ENCODE results near the gene HS3ST3B1. TPM values are rescaled to one million over a fixed set of nuclear protein-coding genes. Genes with fewer than 3 reads are reported as not detected.

Gene HS3ST3B1
- total RNA-seq, 4 donors from 2014 or later: 2.5 to 5.5 (median 3.3) TPM

DNA sequence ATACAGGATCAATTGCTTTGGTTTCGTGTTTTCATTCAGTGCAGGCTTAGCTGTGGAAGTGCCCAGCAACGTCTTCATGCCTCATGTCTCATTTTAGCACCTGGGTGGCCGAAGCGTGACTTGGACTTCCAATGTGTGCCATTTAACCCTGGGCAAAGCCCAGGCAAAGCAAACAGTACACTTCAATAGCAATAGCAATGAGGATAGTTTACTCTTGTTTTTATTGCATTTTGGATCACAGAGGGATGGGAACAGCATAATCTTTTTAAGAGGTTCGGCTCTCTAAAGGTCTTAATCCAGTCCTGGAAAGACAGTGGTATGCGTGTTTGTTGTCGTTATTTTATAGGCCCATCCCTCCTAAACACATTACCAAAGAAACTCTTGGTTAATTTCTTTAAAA, 86.2 kb downstream of the HS3ST3B1 start:
- WGBS: 89% methylated on average over 7 of the region's 7 CpGs
- TF ChIP-seq POLR2A (IDR thresholded peaks at IDR 0.05; ENCODE audit: low read depth) (no peak), POLR2AphosphoS5 (IDR thresholded peaks at IDR 0.05) (no peak), EP300 (IDR thresholded peaks at IDR 0.05) (no peak)
- TF ChIP-seq, protein P1, sequence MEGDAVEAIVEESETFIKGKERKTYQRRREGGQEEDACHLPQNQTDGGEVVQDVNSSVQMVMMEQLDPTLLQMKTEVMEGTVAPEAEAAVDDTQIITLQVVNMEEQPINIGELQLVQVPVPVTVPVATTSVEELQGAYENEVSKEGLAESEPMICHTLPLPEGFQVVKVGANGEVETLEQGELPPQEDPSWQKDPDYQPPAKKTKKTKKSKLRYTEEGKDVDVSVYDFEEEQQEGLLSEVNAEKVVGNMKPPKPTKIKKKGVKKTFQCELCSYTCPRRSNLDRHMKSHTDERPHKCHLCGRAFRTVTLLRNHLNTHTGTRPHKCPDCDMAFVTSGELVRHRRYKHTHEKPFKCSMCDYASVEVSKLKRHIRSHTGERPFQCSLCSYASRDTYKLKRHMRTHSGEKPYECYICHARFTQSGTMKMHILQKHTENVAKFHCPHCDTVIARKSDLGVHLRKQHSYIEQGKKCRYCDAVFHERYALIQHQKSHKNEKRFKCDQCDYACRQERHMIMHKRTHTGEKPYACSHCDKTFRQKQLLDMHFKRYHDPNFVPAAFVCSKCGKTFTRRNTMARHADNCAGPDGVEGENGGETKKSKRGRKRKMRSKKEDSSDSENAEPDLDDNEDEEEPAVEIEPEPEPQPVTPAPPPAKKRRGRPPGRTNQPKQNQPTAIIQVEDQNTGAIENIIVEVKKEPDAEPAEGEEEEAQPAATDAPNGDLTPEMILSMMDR (IDR thresholded peaks at IDR 0.05): no peak
- H3K36me3 ChIP-seq: no peaks in the 10 kb centered on the region
- peaks cover 0 to 10% (median 7%) of the 10 kb centered on the region in 4 donors for H3K9me3 ChIP-seq
- H3K27me3 ChIP-seq: no peaks in the 10 kb centered on the region
- H3K4me3 ChIP-seq: no peak overlapping the region
- DNase-seq (ENCODE audit: extremely low spot score): no peak
- intact Hi-C loops (cut with DNase I): no loop called here
- H3K27ac ChIP-seq (replicated peaks in 1 of 4): no peak overlapping the region
- no peaks in the 10 kb centered on the region for H3K4me1 ChIP-seq

DNA sequence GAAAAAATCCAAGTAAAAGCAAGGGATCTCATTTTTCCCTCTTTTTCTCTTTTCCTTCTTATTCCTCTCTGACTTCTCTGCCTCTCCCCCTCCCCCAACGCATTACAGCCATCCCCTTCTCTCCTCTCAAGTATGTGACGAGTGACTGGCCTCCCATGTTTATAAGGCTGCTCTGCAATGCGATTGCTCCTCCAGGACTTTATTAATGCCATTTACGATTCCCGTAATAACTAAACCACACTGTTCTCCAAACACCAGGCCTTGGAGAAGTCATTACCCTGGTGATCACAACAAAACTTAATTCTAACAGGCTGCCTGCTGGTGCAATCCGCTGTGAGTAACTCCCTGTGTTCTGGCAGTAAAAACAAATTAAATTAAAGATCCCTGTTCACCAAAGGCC, 88.8 kb downstream of the HS3ST3B1 start:
- intact Hi-C loops (cut with DNase I): no loop called here
- no peak overlapping the region for H3K4me3 ChIP-seq
- peaks cover 0 to 10% (median 8%) of the 10 kb centered on the region in 4 donors for H3K9me3 ChIP-seq
- TF ChIP-seq POLR2A (IDR thresholded peaks at IDR 0.05; ENCODE audit: low read depth): no peak
- WGBS: 44% methylated on average over 6 of the region's 6 CpGs
- no peak for DNase-seq (ENCODE audit: extremely low spot score)
- no peak overlapping the region for H3K27ac ChIP-seq (replicated peaks in 1 of 4)
- no peaks in the 10 kb centered on the region for H3K4me1 ChIP-seq
- no peaks in the 10 kb centered on the region for H3K36me3 ChIP-seq
- H3K27me3 ChIP-seq: no peaks in the 10 kb centered on the region

DNA sequence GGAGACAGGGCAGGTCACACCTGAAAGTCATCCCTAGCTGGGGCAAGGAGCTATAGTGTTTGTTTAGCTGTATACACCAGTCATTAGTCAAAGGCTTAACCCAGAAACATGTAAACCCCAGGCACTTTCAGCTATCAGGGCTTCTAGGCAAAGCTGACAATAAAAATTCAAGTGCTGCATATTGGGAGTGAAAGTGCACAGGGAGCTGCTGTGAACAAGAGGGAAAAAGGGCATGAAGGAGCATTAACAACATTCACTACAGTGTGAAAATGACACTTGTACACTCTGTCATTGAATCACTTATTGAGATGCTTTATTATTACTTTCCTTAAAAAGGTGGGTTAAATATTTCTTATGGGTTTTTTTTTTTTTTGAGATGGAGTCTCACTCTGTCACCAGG, 92.8 kb downstream of the HS3ST3B1 start:
- DNase-seq (ENCODE audit: extremely low spot score): no peak
- Histone ChIP-seq H3K27me3 (no peaks in the 10 kb centered on the region), H3K9me3 (peaks cover 0 to 15% (median 8%) of the 10 kb centered on the region in 4 donors), H3K4me1 (no peaks in the 10 kb centered on the region), H3K36me3 (no peaks in the 10 kb centered on the region), H3K4me3 (no peak overlapping the region), H3K27ac (replicated peaks in 1 of 4) (no peak overlapping the region)
- TF ChIP-seq, protein P1 (IDR thresholded peaks at IDR 0.05): no peak
- TF ChIP-seq POLR2A (IDR thresholded peaks at IDR 0.05; ENCODE audit: low read depth) (no peak), EP300 (IDR thresholded peaks at IDR 0.05) (no peak), POLR2AphosphoS5 (IDR thresholded peaks at IDR 0.05) (no peak)
- intact Hi-C loops (cut with DNase I): no loop called here

DNA sequence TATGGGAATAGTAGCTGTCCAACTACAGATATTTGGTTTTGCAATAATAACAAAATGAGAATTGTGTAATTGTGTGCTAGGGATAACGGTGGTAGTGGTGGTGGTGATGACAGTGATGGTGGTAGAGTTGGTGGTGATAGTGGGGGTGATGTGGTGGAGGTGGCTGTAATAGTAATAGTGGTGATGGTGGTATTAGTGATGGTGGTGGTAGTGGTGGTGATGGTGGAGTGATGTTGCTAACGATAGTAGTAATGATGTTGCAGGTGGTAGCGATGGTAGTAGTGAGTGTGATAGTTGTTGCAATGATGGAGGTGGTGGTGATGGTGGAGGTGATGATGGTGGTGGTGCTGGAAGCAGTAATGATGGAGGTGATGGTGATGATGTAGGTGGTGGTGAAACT, 94.4 kb downstream of the HS3ST3B1 start:
- no peaks in the 10 kb centered on the region for H3K4me1 ChIP-seq
- TF ChIP-seq POLR2A (IDR thresholded peaks at IDR 0.05; ENCODE audit: low read depth): no peak
- no peak for TF ChIP-seq EP300 (IDR thresholded peaks at IDR 0.05)
- TF ChIP-seq, protein P1 (IDR thresholded peaks at IDR 0.05): no peak
- no peak for TF ChIP-seq POLR2AphosphoS5 (IDR thresholded peaks at IDR 0.05)
- DNase-seq (ENCODE audit: extremely low spot score): no peak
- no peak overlapping the region for H3K27ac ChIP-seq (replicated peaks in 1 of 4)
- no peaks in the 10 kb centered on the region for H3K36me3 ChIP-seq
- no peaks in the 10 kb centered on the region for H3K27me3 ChIP-seq
- H3K4me3 ChIP-seq: no peak overlapping the region
- 75% methylated on average over 3 of the region's 3 CpGs for WGBS
- intact Hi-C loops (cut with DNase I): no loop called here
- H3K9me3 ChIP-seq: peaks cover 0 to 20% (median 12%) of the 10 kb centered on the region in 4 donors

DNA sequence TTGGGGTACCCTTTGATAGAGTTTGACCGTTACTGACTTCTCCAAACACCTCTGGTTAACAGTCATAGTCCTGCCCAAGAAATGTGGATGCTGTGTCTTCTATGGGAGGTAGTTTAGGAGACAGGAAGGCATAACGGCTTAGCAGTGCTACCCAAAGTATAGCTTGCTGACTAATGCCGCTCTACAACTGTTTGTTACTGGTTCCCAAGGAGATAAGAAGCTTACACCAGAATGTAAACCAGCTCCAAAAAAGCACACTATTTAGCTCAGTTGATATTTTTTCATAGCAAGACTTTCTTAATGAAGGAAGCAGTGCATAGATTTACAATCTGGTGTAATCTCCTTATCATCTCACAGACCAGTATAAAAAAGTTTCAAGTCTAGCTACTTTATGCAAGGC, 95.7 kb downstream of the HS3ST3B1 start:
- Histone ChIP-seq H3K36me3 (no peaks in the 10 kb centered on the region), H3K4me3 (no peak overlapping the region), H3K4me1 (no peaks in the 10 kb centered on the region), H3K9me3 (peaks cover 0 to 12% (median 8%) of the 10 kb centered on the region in 4 donors), H3K27me3 (no peaks in the 10 kb centered on the region), H3K27ac (replicated peaks in 1 of 4) (no peak overlapping the region)
- no peak for DNase-seq (ENCODE audit: extremely low spot score)
- WGBS: 50% methylated on average over 3 of the region's 3 CpGs
- intact Hi-C loops (cut with DNase I): no loop called here
- TF ChIP-seq POLR2AphosphoS5 (IDR thresholded peaks at IDR 0.05) (no peak), EP300 (IDR thresholded peaks at IDR 0.05) (no peak), POLR2A (IDR thresholded peaks at IDR 0.05; ENCODE audit: low read depth) (no peak)
- TF ChIP-seq, protein P1 (IDR thresholded peaks at IDR 0.05): no peak

Measured in esophagus muscularis mucosa (tissue), 4 donors.